Progenitor cell of endocrine pancreas (in vitro differentiated cells): ENCODE results near the gene MPZL3. TPM values are rescaled to one million over a fixed set of nuclear protein-coding genes. Genes with fewer than 3 reads are reported as not detected.

Source experiments
- DNase-seq: peaks from one replicate; pipeline ENCODE4 v3.0.0; 2021; ENCODE audit warnings: low spot score; ENCODE audit not compliant: unreplicated experiment
- H3K27ac Mint-ChIP-seq: 2 replicates; pipeline ENCODE4 v1.8.0; 2021; ENCODE audit warnings: mild to moderate bottlenecking, moderate library complexity, mixed read lengths
- H3K27me3 Mint-ChIP-seq: 2 replicates; pipeline ENCODE4 v1.8.0; 2021; ENCODE audit warnings: mixed read lengths
- H3K36me3 Mint-ChIP-seq: 2 replicates; pipeline ENCODE4 v1.8.0; 2022; ENCODE audit warnings: mixed read lengths; ENCODE audit not compliant: insufficient read depth
- H3K4me1 Mint-ChIP-seq: 2 replicates; pipeline ENCODE4 v1.8.0; 2021; ENCODE audit warnings: low read depth, mixed read lengths
- H3K4me3 Mint-ChIP-seq: 2 replicates; pipeline ENCODE4 v1.8.0; 2021; ENCODE audit warnings: low read depth, mild to moderate bottlenecking, moderate library complexity, mixed read lengths
- H3K9me3 Mint-ChIP-seq: 2 replicates; pipeline ENCODE4 v1.8.0; 2021; ENCODE audit warnings: low read depth, mixed read lengths
- CTCF ChIP-seq: fragments of 200-600 bp; sonication (generic); IDR thresholded peaks from one replicate; pipeline ENCODE4 v1.5.0; 2021; ENCODE audit warnings: antibody characterized with exemption, mild to moderate bottlenecking; ENCODE audit not compliant: unreplicated experiment
- total RNA-seq: library from RNA; stranded (reverse); gene quantifications from 2 replicates; pipeline ENCODE4 v1.2.1, GENCODE V29; 2021

MPZL3 gene
- total RNA-seq, 1 donor from 2014 or later: 6.3 TPM

- H3K27ac Mint-ChIP-seq: no peak overlapping the region
- H3K4me1 Mint-ChIP-seq: no peaks in the 10 kb centered on the region
- DNase-seq: no peak
- no peak for TF ChIP-seq CTCF
- no peaks in the 10 kb centered on the region for H3K9me3 Mint-ChIP-seq
- peaks cover 20% of the 10 kb centered on the region for H3K27me3 Mint-ChIP-seq
- H3K36me3 Mint-ChIP-seq: no peaks in the 10 kb centered on the region
- H3K4me3 Mint-ChIP-seq: no peak overlapping the region
Observed at GRCh38 chr11:118283756-118284350, 31.7 kb upstream of the MPZL3 start.

- H3K27me3 Mint-ChIP-seq: peaks cover 23% of the 10 kb centered on the region
- no peak for DNase-seq
- no peaks in the 10 kb centered on the region for H3K9me3 Mint-ChIP-seq
- no peaks in the 10 kb centered on the region for H3K36me3 Mint-ChIP-seq
- no peak overlapping the region for H3K27ac Mint-ChIP-seq
- H3K4me1 Mint-ChIP-seq: no peaks in the 10 kb centered on the region
- H3K4me3 Mint-ChIP-seq: no peak overlapping the region
- no peak for TF ChIP-seq CTCF
Observed at GRCh38 chr11:118283037-118283636, 31.0 kb upstream of the MPZL3 start.

DNA sequence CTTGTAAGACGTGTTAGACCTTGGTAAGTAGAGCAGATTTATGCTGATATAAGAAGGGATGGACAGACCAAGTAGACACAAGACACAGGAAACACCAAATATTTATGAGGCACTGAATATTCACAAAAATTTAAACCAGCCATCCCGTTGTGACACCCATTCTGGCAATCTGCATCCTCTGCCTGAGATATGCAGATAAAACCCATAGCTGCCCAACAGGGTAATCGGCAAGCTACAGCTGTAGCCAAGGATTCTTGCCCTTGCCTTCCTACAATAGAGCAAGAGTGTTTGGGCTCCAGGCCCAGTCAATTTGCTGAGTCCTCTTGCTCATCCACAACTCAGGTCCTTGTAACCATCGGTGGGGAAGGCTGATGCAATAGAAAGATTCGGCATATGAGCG is 30.4 kb upstream of the MPZL3 start:
- Mint-ChIP-seq H3K27ac (no peak overlapping the region), H3K4me1 (no peaks in the 10 kb centered on the region), H3K27me3 (peaks cover 23% of the 10 kb centered on the region), H3K9me3 (no peaks in the 10 kb centered on the region), H3K4me3 (no peak overlapping the region), H3K36me3 (no peaks in the 10 kb centered on the region)
- DNase-seq: no peak
- no peak for TF ChIP-seq CTCF

DNA sequence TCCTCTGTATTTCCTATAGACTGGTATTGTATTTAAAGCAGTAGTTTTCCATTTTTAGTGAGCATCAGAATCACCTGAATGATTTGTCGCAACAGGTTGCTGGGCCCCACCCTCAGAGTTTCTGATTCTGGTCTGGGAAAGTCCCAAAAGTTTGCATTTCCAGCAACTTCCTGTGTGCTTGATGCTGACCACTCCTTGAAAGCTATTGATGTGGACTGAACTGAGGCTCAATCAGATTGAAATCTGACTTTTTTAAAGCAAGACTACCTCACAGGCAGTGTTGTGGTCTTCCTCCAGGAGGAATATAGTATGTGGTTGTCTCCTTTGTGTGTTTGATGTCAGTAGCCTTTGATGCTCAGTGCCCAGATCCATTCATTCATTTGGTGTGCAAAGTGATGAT is 29.1 kb upstream of the MPZL3 start:
- Mint-ChIP-seq H3K27me3 (peaks cover 26% of the 10 kb centered on the region), H3K4me3 (no peak overlapping the region), H3K9me3 (no peaks in the 10 kb centered on the region), H3K27ac (no peak overlapping the region), H3K36me3 (no peaks in the 10 kb centered on the region), H3K4me1 (no peaks in the 10 kb centered on the region)
- DNase-seq: no peak
- TF ChIP-seq CTCF: no peak

- Mint-ChIP-seq H3K4me1 (no peaks in the 10 kb centered on the region), H3K36me3 (no peaks in the 10 kb centered on the region), H3K27me3 (peaks cover 26% of the 10 kb centered on the region), H3K4me3 (no peak overlapping the region), H3K9me3 (no peaks in the 10 kb centered on the region), H3K27ac (no peak overlapping the region)
- no peak for TF ChIP-seq CTCF
- no peak for DNase-seq
Observed at GRCh38 chr11:118277312-118277711, 25.1 kb upstream of the MPZL3 start.
